Ectodermal cell (in vitro differentiated cells): ENCODE measurements around the gene MYO1G.
"Not testable (repeated sequence)": the region's sequence is repeated elsewhere in the genome, so short reads cannot be mapped to it uniquely, and the experiment has no call there.

Experiments
- H3K27ac ChIP-seq: 2 replicates; pipeline ENCODE4 v1.7.0; 2013; ENCODE audit warnings: mild to moderate bottlenecking, low read depth, low read length; ENCODE audit not compliant: insufficient read depth, poor library complexity, severe bottlenecking
- H3K27me3 ChIP-seq: 2 replicates; pipeline ENCODE4 v1.7.0; 2013; ENCODE audit warnings: mild to moderate bottlenecking, low read length; ENCODE audit not compliant: insufficient read depth, control insufficient read depth, poor library complexity, severe bottlenecking
- H3K36me3 ChIP-seq: one replicate; pipeline ENCODE4 v1.7.0; 2013; ENCODE audit warnings: low read length; ENCODE audit not compliant: control insufficient read depth, insufficient read depth
- H3K4me1 ChIP-seq: one replicate; pipeline ENCODE4 v1.7.0; 2013; ENCODE audit warnings: low read length; ENCODE audit not compliant: control insufficient read depth, insufficient read depth
- H3K4me3 ChIP-seq: 2 replicates; pipeline ENCODE4 v1.7.0; 2013; ENCODE audit warnings: low read depth, low read length, control low read depth; ENCODE audit not compliant: insufficient read depth
- H3K9me3 ChIP-seq: 2 replicates; pipeline ENCODE4 v1.7.0; 2013; ENCODE audit warnings: mild to moderate bottlenecking, low read length, moderate library complexity; ENCODE audit not compliant: control insufficient read depth
- WGBS, 2 experiments: methylation state at CpG; one replicate each; pipeline ENCODE4 v1.1.7; 2013; ENCODE audit warnings: missing lambda C conversion rate in 2 of 2; 5-methylcytosine and 5-hydroxymethylcytosine counted together

MYO1G gene

DNA sequence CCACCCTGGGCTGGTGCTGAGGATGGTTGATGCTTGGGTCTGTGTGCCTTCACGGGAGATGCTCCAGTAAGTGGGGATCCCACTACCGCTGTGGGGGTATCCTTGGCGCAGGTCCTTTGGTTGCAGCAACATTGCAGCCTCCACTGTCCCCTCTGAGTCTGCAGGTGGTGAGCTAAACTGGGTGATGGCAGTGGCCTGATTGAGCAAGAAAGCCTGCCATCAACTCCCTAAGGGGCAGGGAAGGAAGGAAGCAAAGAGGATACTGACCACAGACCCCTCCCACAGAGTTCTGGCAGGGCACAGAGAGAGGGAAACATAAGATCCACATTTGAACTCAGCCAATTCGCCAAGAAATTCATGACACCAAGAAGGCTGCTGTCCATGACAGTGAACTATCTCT is 43.2 kb downstream of the MYO1G start:
- 92 to 95% methylated on average over 4 of the region's 4 CpGs for WGBS, 2 experiments
- Histone ChIP-seq H3K27me3 (no peaks in the 10 kb centered on the region), H3K36me3 (no peaks in the 10 kb centered on the region), H3K4me3 (no peak overlapping the region), H3K27ac (no peak overlapping the region), H3K4me1 (no peaks in the 10 kb centered on the region), H3K9me3 (no peaks in the 10 kb centered on the region)

DNA sequence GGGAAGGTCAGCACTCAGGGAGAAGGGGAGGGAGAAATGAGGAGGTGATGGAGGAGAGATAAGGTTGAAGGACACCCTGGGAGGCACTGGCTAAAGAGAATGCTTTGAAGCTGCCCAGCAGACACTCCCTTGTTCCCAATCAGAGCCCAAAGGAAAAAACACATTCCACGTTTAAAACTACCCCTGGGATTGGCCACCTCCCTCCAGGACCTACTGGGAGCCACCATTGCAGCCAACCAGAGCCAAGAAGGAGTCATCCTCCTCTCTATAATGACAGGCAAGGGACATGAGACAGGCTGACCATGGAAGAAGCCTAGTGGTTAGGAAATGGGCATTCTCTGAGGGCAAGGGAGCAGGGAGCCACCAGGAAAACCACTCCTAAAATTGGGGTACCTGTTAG is 43.8 kb downstream of the MYO1G start:
- H3K27me3 ChIP-seq: no peaks in the 10 kb centered on the region
- H3K4me3 ChIP-seq: no peak overlapping the region
- 25 to 26% methylated on average over 1 of the region's 1 CpG for WGBS, 2 experiments
- H3K27ac ChIP-seq: no peak overlapping the region
- H3K4me1 ChIP-seq: no peaks in the 10 kb centered on the region
- H3K9me3 ChIP-seq: no peaks in the 10 kb centered on the region
- H3K36me3 ChIP-seq: no peaks in the 10 kb centered on the region

GRCh38 chr7:44934510-44934909 is 44.3 kb downstream of the MYO1G start:
- H3K4me3 ChIP-seq, H3K36me3 ChIP-seq, H3K4me1 ChIP-seq, H3K9me3 ChIP-seq, H3K27ac ChIP-seq, H3K27me3 ChIP-seq: not testable (repeated sequence)
- 91 to 93% methylated on average over 5 of the region's 5 CpGs for WGBS, 2 experiments

DNA sequence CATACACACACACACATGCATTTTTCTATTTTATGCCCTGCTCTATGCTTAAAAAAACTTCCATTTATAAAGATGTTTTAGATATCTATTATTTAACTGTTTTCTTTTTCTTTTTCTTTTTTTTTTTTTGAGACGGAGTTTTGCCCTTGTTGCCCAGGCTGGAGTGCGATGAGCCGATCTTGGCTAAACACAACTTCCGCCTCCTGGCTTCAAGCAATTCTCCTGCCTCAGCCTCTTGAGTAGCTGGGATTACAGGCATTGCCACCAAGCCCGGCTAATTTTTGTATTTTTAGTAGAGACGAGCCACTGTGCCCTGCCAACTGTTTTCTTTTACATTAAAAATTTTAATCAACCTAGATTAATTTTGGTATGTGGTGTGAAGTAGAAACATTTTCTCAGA is 47.9 kb downstream of the MYO1G start:
- Histone ChIP-seq H3K4me1 (no peaks in the 10 kb centered on the region), H3K27ac (no peak overlapping the region), H3K36me3 (no peaks in the 10 kb centered on the region), H3K4me3 (no peak overlapping the region), H3K27me3 (no peaks in the 10 kb centered on the region), H3K9me3 (no peaks in the 10 kb centered on the region)
- WGBS, 2 experiments: 93 to 94% methylated on average over 5 to 6 of the region's 6 CpGs

DNA sequence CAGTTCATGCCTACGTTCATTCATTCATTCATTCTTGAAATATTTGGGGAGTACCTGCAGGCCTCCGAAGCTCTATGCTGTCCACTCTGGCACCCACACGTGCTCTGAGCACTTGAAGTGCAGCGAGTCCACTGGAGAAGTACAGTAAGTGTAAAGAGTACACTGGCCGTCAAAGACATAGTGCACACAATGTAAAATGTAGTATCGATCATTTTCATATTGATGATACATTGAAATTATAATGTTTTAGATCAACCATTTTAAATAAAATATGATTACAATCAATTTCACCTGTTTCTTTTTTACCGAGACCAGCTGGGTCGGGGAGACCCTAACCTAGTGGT is 56.5 kb downstream of the MYO1G start:
- Histone ChIP-seq H3K4me1 (no peaks in the 10 kb centered on the region), H3K27ac (no peak overlapping the region), H3K9me3 (no peaks in the 10 kb centered on the region), H3K4me3 (no peak overlapping the region), H3K27me3 (no peaks in the 10 kb centered on the region), H3K36me3 (no peaks in the 10 kb centered on the region)
- WGBS, 2 experiments: 54 to 60% methylated on average over 5 of the region's 8 CpGs

GRCh38 chr7:44921607-44922350 is 57.0 kb downstream of the MYO1G start:
- Histone ChIP-seq H3K9me3 (no peaks in the 10 kb centered on the region), H3K4me1 (no peaks in the 10 kb centered on the region), H3K27me3 (no peaks in the 10 kb centered on the region), H3K27ac (no peak overlapping the region), H3K36me3 (no peaks in the 10 kb centered on the region), H3K4me3 (no peak overlapping the region)
- WGBS, 2 experiments: 39 to 47% methylated on average over 14 of the region's 14 CpGs

DNA sequence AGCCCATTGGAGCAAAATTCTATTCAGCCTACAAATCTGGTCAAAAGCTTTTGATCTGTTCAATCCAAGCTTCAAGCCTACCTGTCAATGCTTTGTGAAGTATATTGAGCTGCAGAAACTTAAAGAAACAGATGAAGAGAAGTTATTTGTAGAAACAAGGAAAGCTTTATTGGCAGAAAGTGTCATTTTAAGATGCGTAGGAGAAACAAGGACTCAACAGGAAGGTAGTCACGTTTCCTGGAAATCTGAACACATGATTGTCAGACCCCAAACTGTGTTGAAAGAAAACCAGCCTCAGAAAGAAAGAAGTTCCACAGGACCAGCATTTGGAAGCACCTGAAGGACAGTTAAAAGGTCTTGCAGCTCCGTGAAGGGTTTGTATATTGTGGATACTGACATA is 58.7 kb downstream of the MYO1G start:
- 85 to 91% methylated on average over 3 of the region's 3 CpGs for WGBS, 2 experiments
- Histone ChIP-seq H3K27ac (no peak overlapping the region), H3K36me3 (no peaks in the 10 kb centered on the region), H3K27me3 (no peaks in the 10 kb centered on the region), H3K4me1 (no peaks in the 10 kb centered on the region), H3K9me3 (no peaks in the 10 kb centered on the region), H3K4me3 (no peak overlapping the region)

- H3K27ac ChIP-seq: no peak overlapping the region
- H3K9me3 ChIP-seq: no peaks in the 10 kb centered on the region
- H3K4me3 ChIP-seq: no peak overlapping the region
- H3K27me3 ChIP-seq: no peaks in the 10 kb centered on the region
- no peaks in the 10 kb centered on the region for H3K4me1 ChIP-seq
- H3K36me3 ChIP-seq: no peaks in the 10 kb centered on the region
Measured at GRCh38 chr7:44918029-44918428, 60.8 kb downstream of the MYO1G start.

GRCh38 chr7:44917465-44917864 is 61.4 kb downstream of the MYO1G start:
- no peak overlapping the region for H3K4me3 ChIP-seq
- WGBS, 2 experiments: 95 to 97% methylated on average over 2 of the region's 2 CpGs
- H3K36me3 ChIP-seq: no peaks in the 10 kb centered on the region

GRCh38 chr7:44914992-44915607 is 63.7 kb downstream of the MYO1G start:
- H3K4me1 ChIP-seq: no peaks in the 10 kb centered on the region
- no peaks in the 10 kb centered on the region for H3K9me3 ChIP-seq
- WGBS, 2 experiments: 95 to 97% methylated on average over 10 of the region's 10 CpGs
- H3K36me3 ChIP-seq: no peaks in the 10 kb centered on the region
- H3K27ac ChIP-seq: no peak overlapping the region
- H3K27me3 ChIP-seq: no peaks in the 10 kb centered on the region
- no peak overlapping the region for H3K4me3 ChIP-seq

More at GRCh38 chr7:44917465-44917864, 61.4 kb downstream of the MYO1G start:
- no peaks in the 10 kb centered on the region for H3K4me1 ChIP-seq
- H3K27me3 ChIP-seq: no peaks in the 10 kb centered on the region
- H3K27ac ChIP-seq: no peak overlapping the region
- H3K9me3 ChIP-seq: no peaks in the 10 kb centered on the region
